ENCODE results near the gene TNKS1BP1. TPM values are rescaled to one million over a fixed set of nuclear protein-coding genes. Genes with fewer than 3 reads are reported as not detected.
A peak's percentile ranks its signal among the peaks of the same experiment; 100 is the strongest.
"Not testable (repeated sequence)": the region's sequence is repeated elsewhere in the genome, so short reads cannot be mapped to it uniquely, and the experiment has no call there.

TNKS1BP1 gene
- total and polyA plus RNA-seq, 8 donors = 119 to 203 (median 141) TPM

GRCh38 chr11:57288771-57289579, 35.8 kb downstream of the TNKS1BP1 start:
- DNase-seq (peak in 1 of 4 donors; percentile 49), ATAC-seq (peak; percentile 13)
- TF ChIP-seq CTCF (IDR thresholded peaks at IDR 0.05) = no peak
- no peaks in the 10 kb centered on the region for H3K27me3 ChIP-seq
- intact Hi-C loops (cut with DNase I) = no loop called here
- no peak overlapping the region for H3K27ac ChIP-seq
- no peaks in the 10 kb centered on the region for H3K9me3 ChIP-seq
- peaks cover 0 to 8% of the 10 kb centered on the region in 2 donors for H3K4me1 ChIP-seq
- no peak overlapping the region for H3K4me3 ChIP-seq
- H3K36me3 ChIP-seq = no peaks in the 10 kb centered on the region

GRCh38 chr11:57287884-57288283, 36.9 kb downstream of the TNKS1BP1 start:
- H3K4me3 ChIP-seq = no peak overlapping the region
- TF ChIP-seq CTCF (IDR thresholded peaks at IDR 0.05) = no peak
- no peak overlapping the region for H3K27ac ChIP-seq
- intact Hi-C loops (cut with DNase I) = no loop called here
- H3K27me3 ChIP-seq = no peaks in the 10 kb centered on the region
- H3K9me3 ChIP-seq = no peaks in the 10 kb centered on the region
- ATAC-seq (no peak), DNase-seq (no peak)
- H3K36me3 ChIP-seq = no peaks in the 10 kb centered on the region
- peaks cover 0 to under 1% of the 10 kb centered on the region in 2 donors for H3K4me1 ChIP-seq

- Histone ChIP-seq H3K27me3 (no peaks in the 10 kb centered on the region), H3K4me1 (peaks cover 5 to 7% of the 10 kb centered on the region in 2 donors), H3K27ac (no peak overlapping the region), H3K4me3 (no peak overlapping the region), H3K36me3 (no peaks in the 10 kb centered on the region), H3K9me3 (no peaks in the 10 kb centered on the region)
- intact Hi-C loops (cut with DNase I) = no loop called here
- TF ChIP-seq CTCF (IDR thresholded peaks at IDR 0.05) = no peak
- DNase-seq = no peak
- ATAC-seq = peak; percentile 48
Measured at GRCh38 chr11:57283231-57283990, 41.3 kb downstream of the TNKS1BP1 start.

- H3K9me3 ChIP-seq; H3K36me3 ChIP-seq; DNase-seq; H3K27me3 ChIP-seq; H3K27ac ChIP-seq; H3K4me3 ChIP-seq; ATAC-seq; intact Hi-C loops (cut with DNase I): not testable (repeated sequence)
- peaks cover 21 to 22% of the 10 kb centered on the region in 2 donors for H3K4me1 ChIP-seq
Measured at GRCh38 chr11:57281546-57281945, 43.2 kb downstream of the TNKS1BP1 start.

- Histone ChIP-seq H3K36me3 (no peaks in the 10 kb centered on the region), H3K9me3 (no peaks in the 10 kb centered on the region), H3K4me3 (no peak overlapping the region), H3K27me3 (no peaks in the 10 kb centered on the region), H3K27ac (peak overlapping the region in 1 of 2 donors; percentile 77), H3K4me1 (peaks cover 21 to 22% of the 10 kb centered on the region in 2 donors)
- DNase-seq (no peak), ATAC-seq (no peak)
- TF ChIP-seq CTCF (IDR thresholded peaks at IDR 0.05) = no peak
- intact Hi-C loops (cut with DNase I) = no loop called here
Measured at GRCh38 chr11:57279116-57279515, 45.6 kb downstream of the TNKS1BP1 start.
